GM18519 (cell line): ENCODE results near the gene NTN1.
"Not testable (repeated sequence)": the region's sequence is repeated elsewhere in the genome, so short reads cannot be mapped to it uniquely, and the experiment has no call there.

Experiments used
- ATAC-seq: cut with Tn5 transposase; IDR thresholded peaks from one replicate; pipeline ENCODE4 v1.9.1; 2021; ENCODE audit warnings: mild to moderate bottlenecking, moderate library complexity; ENCODE audit not compliant: unreplicated experiment, low FRiP score

The NTN1 gene

GRCh38 chr17:9080296-9080914 lies 59.1 kb downstream of the NTN1 start:
- no peak for ATAC-seq

GRCh38 chr17:9080983-9081382 lies 59.7 kb downstream of the NTN1 start:
- no peak for ATAC-seq

- ATAC-seq, result no peak
These were observed 65.3 kb downstream of the NTN1 start for GRCh38 chr17:9086577-9086976.

- no peak for ATAC-seq
These were observed 66.6 kb downstream of the NTN1 start for GRCh38 chr17:9087921-9088320.

GRCh38 chr17:9090641-9091096 lies 69.4 kb downstream of the NTN1 start:
- ATAC-seq, result no peak

- no peak for ATAC-seq
These were observed 72.9 kb downstream of the NTN1 start for GRCh38 chr17:9094193-9094592.

- ATAC-seq, result no peak
These were observed 74.1 kb downstream of the NTN1 start for GRCh38 chr17:9095390-9095789.

- ATAC-seq, result no peak
These were observed 77.0 kb downstream of the NTN1 start for GRCh38 chr17:9098242-9098825.

- no peak for ATAC-seq
These were observed 80.0 kb downstream of the NTN1 start for GRCh38 chr17:9101356-9101755.

- ATAC-seq, result not testable (repeated sequence)
These were observed 81.9 kb downstream of the NTN1 start for GRCh38 chr17:9103193-9103592.

- ATAC-seq, result no peak
These were observed 83.2 kb downstream of the NTN1 start for GRCh38 chr17:9104370-9105041.

- no peak for ATAC-seq
These were observed 84.0 kb downstream of the NTN1 start for GRCh38 chr17:9105068-9105868.

GRCh38 chr17:9106278-9106677 lies 85.0 kb downstream of the NTN1 start:
- not testable (repeated sequence) for ATAC-seq

- no peak for ATAC-seq
These were observed 86.2 kb downstream of the NTN1 start for GRCh38 chr17:9107527-9107926.

GRCh38 chr17:9108146-9108545 lies 86.8 kb downstream of the NTN1 start:
- no peak for ATAC-seq

- no peak for ATAC-seq
These were observed 88.6 kb downstream of the NTN1 start for GRCh38 chr17:9109933-9110332.

GRCh38 chr17:9110501-9110900 lies 89.2 kb downstream of the NTN1 start:
- no peak for ATAC-seq

GRCh38 chr17:9115214-9116191 lies 94.2 kb downstream of the NTN1 start:
- no peak for ATAC-seq

- no peak for ATAC-seq
These were observed 95.1 kb downstream of the NTN1 start for GRCh38 chr17:9116311-9116835.
